Measurements from ENCODE around the gene CCDC102A. TPM values are rescaled to one million over a fixed set of nuclear protein-coding genes. Genes with fewer than 3 reads are reported as not detected.
A peak's percentile ranks its signal among the peaks of the same experiment; 100 is the strongest.

CCDC102A gene
- total RNA-seq, 4 donors from 2014 or later, result 17.4 to 30.4 (median 24.5) TPM

GRCh38 chr16:57482845-57483545, 53.4 kb downstream of the CCDC102A start:
- Histone ChIP-seq H3K27me3 (no peaks in the 10 kb centered on the region), H3K27ac (no peak overlapping the region), H3K9me3 (no peaks in the 10 kb centered on the region), H3K4me1 (peaks cover 0 to 67% (median 30%) of the 10 kb centered on the region in 4 donors), H3K4me3 (no peak overlapping the region), H3K36me3 (no peaks in the 10 kb centered on the region)
- 82 to 84% methylated on average over 13 of the region's 14 CpGs for WGBS, 2 donors
- DNase-seq (ENCODE audit: low spot score in 2 of 2), result no peak
- TF ChIP-seq, protein P1, sequence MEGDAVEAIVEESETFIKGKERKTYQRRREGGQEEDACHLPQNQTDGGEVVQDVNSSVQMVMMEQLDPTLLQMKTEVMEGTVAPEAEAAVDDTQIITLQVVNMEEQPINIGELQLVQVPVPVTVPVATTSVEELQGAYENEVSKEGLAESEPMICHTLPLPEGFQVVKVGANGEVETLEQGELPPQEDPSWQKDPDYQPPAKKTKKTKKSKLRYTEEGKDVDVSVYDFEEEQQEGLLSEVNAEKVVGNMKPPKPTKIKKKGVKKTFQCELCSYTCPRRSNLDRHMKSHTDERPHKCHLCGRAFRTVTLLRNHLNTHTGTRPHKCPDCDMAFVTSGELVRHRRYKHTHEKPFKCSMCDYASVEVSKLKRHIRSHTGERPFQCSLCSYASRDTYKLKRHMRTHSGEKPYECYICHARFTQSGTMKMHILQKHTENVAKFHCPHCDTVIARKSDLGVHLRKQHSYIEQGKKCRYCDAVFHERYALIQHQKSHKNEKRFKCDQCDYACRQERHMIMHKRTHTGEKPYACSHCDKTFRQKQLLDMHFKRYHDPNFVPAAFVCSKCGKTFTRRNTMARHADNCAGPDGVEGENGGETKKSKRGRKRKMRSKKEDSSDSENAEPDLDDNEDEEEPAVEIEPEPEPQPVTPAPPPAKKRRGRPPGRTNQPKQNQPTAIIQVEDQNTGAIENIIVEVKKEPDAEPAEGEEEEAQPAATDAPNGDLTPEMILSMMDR (IDR thresholded peaks at IDR 0.05), result no peak
- TF ChIP-seq POLR2A (IDR thresholded peaks at IDR 0.05), result no peak
- no peak for TF ChIP-seq EP300 (IDR thresholded peaks at IDR 0.05)

DNA sequence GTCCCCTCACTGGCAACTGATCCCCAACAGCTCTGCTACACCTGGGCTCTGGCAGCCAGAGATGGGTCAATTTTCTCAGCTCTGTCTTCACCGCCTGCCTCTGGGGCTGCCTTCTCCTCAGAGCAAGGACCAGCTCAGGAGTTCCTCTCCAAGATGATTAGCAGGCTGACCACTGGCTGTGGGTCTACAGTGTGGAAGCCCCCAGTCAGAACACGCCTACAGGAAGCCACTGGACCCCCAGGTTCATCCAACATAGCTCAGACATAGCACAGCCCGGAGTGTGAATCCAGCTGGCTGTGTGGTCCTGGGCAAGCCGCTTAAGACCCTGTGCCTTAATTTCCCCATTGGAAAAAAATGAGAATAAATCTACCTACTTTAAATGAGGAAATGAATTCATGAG, 55.0 kb downstream of the CCDC102A start:
- no peaks in the 10 kb centered on the region for H3K27me3 ChIP-seq
- no peak for TF ChIP-seq POLR2A (IDR thresholded peaks at IDR 0.05)
- peaks cover 0 to 69% (median 28%) of the 10 kb centered on the region in 4 donors for H3K4me1 ChIP-seq
- peak in 1 of 2 donors; percentile 10 for DNase-seq (ENCODE audit: low spot score in 2 of 2)
- no peaks in the 10 kb centered on the region for H3K36me3 ChIP-seq
- no peak overlapping the region for H3K4me3 ChIP-seq
- H3K9me3 ChIP-seq, result no peaks in the 10 kb centered on the region
- WGBS, 2 donors, result 87 to 89% methylated on average over 4 of the region's 4 CpGs
- peak overlapping the region in 1 of 4 donors; percentile 72 for H3K27ac ChIP-seq

GRCh38 chr16:57480754-57481230, 55.6 kb downstream of the CCDC102A start:
- no peak for DNase-seq (ENCODE audit: low spot score in 2 of 2)
- TF ChIP-seq, protein P1 (IDR thresholded peaks at IDR 0.05), result no peak
- TF ChIP-seq EP300 (IDR thresholded peaks at IDR 0.05) (no peak), POLR2A (IDR thresholded peaks at IDR 0.05) (no peak)
- Histone ChIP-seq H3K9me3 (no peaks in the 10 kb centered on the region), H3K27ac (peak overlapping the region in 3 of 4 donors; percentile 71 to 72 (median 71)), H3K27me3 (no peaks in the 10 kb centered on the region), H3K36me3 (no peaks in the 10 kb centered on the region), H3K4me1 (peaks cover 0 to 72% (median 28%) of the 10 kb centered on the region in 4 donors), H3K4me3 (no peak overlapping the region)
- 58 to 63% methylated on average over 6 of the region's 6 CpGs for WGBS, 2 donors

DNA sequence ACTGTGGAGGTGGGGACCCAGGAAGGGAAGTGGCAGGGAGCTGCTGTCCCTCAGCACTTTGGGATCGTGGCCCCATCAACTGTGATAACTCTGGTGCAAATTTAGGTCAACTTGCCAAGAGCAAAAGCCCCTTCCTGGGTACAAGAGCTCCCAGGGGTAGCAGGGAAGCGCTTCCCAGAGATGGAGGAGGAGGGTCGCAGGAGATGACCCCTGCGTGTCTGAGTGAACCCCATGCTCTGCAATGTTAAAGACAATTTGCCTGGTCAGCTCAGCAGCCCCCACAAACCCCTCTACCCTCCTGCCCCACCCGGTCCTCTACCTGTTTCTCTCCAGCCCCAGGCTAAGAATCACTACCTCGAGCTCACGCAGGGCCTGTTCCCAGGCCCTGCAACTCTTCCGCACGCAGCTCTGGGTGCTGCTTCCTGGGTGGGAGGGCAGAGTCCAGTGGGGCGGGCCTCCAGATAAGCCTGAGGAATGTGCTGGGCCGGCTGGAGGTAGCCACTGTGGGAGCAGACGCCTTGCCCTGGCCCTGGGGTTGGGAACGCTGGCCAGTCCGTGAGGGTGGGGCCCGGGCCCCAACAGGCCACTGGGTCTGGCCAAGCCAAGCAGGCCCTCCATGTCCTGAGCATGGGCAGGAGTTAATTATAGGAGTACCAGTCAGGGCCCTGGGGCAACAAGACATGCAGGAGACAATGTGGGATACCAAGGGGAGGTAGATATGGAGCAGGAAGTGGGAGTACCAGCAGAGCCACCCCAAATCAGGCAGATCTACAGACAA, 56.2 kb downstream of the CCDC102A start:
- Histone ChIP-seq H3K9me3 (no peaks in the 10 kb centered on the region), H3K4me1 (peaks cover 0 to 67% (median 25%) of the 10 kb centered on the region in 4 donors), H3K36me3 (peaks cover 0 to 3% (median 0%) of the 10 kb centered on the region in 3 donors), H3K27ac (peak overlapping the region; percentile 23 to 72 (median 71)), H3K27me3 (no peaks in the 10 kb centered on the region), H3K4me3 (peak overlapping the region; percentile 32 to 58 (median 50))
- no peak for TF ChIP-seq EP300 (IDR thresholded peaks at IDR 0.05)
- no peak for TF ChIP-seq POLR2A (IDR thresholded peaks at IDR 0.05)
- DNase-seq (ENCODE audit: low spot score in 2 of 2), result no peak
- 8 to 39% methylated on average over 11 to 15 of the region's 15 CpGs for WGBS, 2 donors

GRCh38 chr16:57479205-57479975, 57.0 kb downstream of the CCDC102A start:
- 6 to 10% methylated on average over 34 to 35 of the region's 36 CpGs for WGBS, 2 donors

More at GRCh38 chr16:57479205-57479975, 57.0 kb downstream of the CCDC102A start:
- no peaks in the 10 kb centered on the region for H3K9me3 ChIP-seq
- peak overlapping the region; percentile 32 to 58 (median 50) for H3K4me3 ChIP-seq
- H3K27me3 ChIP-seq, result no peaks in the 10 kb centered on the region
- no peak for DNase-seq (ENCODE audit: low spot score in 2 of 2)
- H3K27ac ChIP-seq, result peak overlapping the region; percentile 10 to 72 (median 71)
- TF ChIP-seq EP300 (IDR thresholded peaks at IDR 0.05) (no peak), POLR2A (IDR thresholded peaks at IDR 0.05) (no peak)
- TF ChIP-seq, protein P1 (IDR thresholded peaks at IDR 0.05), result no peak
- H3K36me3 ChIP-seq, result peaks cover 0 to 10% (median 0%) of the 10 kb centered on the region in 3 donors
- peaks cover 0 to 59% (median 23%) of the 10 kb centered on the region in 4 donors for H3K4me1 ChIP-seq

Measured in tibial nerve (tissue), 4 donors.